Naive thymus-derived CD4-positive, alpha-beta T cell (primary cell): Measurements from ENCODE around the gene SLC27A3. TPM values are rescaled to one million over a fixed set of nuclear protein-coding genes. Genes with fewer than 3 reads are reported as not detected.
A peak's percentile ranks its signal among the peaks of the same experiment; 100 is the strongest.

Source experiments
- ATAC-seq: fragments of 150-1000 bp; cut with Tn5 transposase; 2 replicates; pipeline ENCODE4 v1.10.0; 2021; ENCODE audit warnings: mild to moderate bottlenecking, moderate library complexity
- CTCF ChIA-PET: fragments of 350-600 bp; sonication (Branson Sonifier 250); formaldehyde crosslinking; loops from one replicate; lab custom pipeline; 2021; ENCODE audit warnings: antibody characterized with exemption; lab: Charles Lee
- POLR2A ChIA-PET: fragments of 350-600 bp; sonication (Branson Sonifier 250); formaldehyde crosslinking; loops from one replicate; lab custom pipeline; 2021; ENCODE audit warnings: antibody characterized with exemption, inconsistent platforms; lab: Charles Lee
- DNase-seq, 9 donors: peaks; one replicate each; pipeline versions ENCODE4 v3.0.0 to v3.0.0-alpha.2; 2020 to 2022; ENCODE audit warnings: mixed read lengths in 1 of 9
- H3K27ac ChIP-seq: one replicate; pipeline ENCODE4 v1.7.0; 2013; ENCODE audit warnings: mild to moderate bottlenecking, low read depth, low read length, moderate library complexity
- H3K27me3 ChIP-seq, 2 donors: one replicate each; pipeline ENCODE4 v1.7.0; 2013; ENCODE audit warnings: low read length in 2 of 2, mild to moderate bottlenecking in 2 of 2, moderate library complexity in 2 of 2; ENCODE audit not compliant: control insufficient read depth in 2 of 2, insufficient read depth in 2 of 2
- H3K36me3 ChIP-seq, 3 experiments: 1 replicate in 2 of 3; 2 replicates in 1 of 3; pipeline ENCODE4 v1.7.0; 2013; ENCODE audit warnings: low read length in 3 of 3, mild to moderate bottlenecking in 3 of 3, moderate library complexity in 1 of 3; ENCODE audit not compliant: insufficient read depth in 3 of 3, control insufficient read depth in 2 of 3
- H3K4me1 ChIP-seq, 2 donors: one replicate each; pipeline ENCODE4 v1.7.0; 2013; ENCODE audit warnings: low read length in 2 of 2, mild to moderate bottlenecking in 2 of 2, moderate library complexity in 1 of 2; ENCODE audit not compliant: control insufficient read depth in 2 of 2, insufficient read depth in 2 of 2
- H3K4me3 ChIP-seq: 2 replicates; pipeline ENCODE4 v1.7.0; 2013; ENCODE audit warnings: mild to moderate bottlenecking, low read length
- H3K9me3 ChIP-seq, 3 experiments: 1 replicate in 2 of 3; 2 replicates in 1 of 3; pipeline ENCODE4 v1.7.0; 2013; ENCODE audit warnings: low read length in 3 of 3; ENCODE audit not compliant: control insufficient read depth in 2 of 3
- H3K27ac Mint-ChIP-seq, 9 donors: one replicate each; pipeline ENCODE4 v1.8.0; 2020 to 2022; ENCODE audit warnings: mixed read lengths in 9 of 9, mild to moderate bottlenecking in 8 of 9, moderate library complexity in 5 of 9, inconsistent platforms in 2 of 9
- H3K27me3 Mint-ChIP-seq, 5 donors: one replicate each; pipeline ENCODE4 v1.8.0; 2021 to 2022; ENCODE audit warnings: mixed read lengths in 5 of 5, mild to moderate bottlenecking in 1 of 5
- H3K36me3 Mint-ChIP-seq, 5 donors: one replicate each; pipeline ENCODE4 v1.8.0; 2020 to 2022; ENCODE audit warnings: mixed read lengths in 5 of 5, mild to moderate bottlenecking in 3 of 5, inconsistent platforms in 1 of 5
- H3K4me1 Mint-ChIP-seq, 7 donors: one replicate each; pipeline ENCODE4 v1.8.0; 2020 to 2022; ENCODE audit warnings: mixed read lengths in 7 of 7, mild to moderate bottlenecking in 3 of 7, inconsistent platforms in 1 of 7
- H3K4me3 Mint-ChIP-seq, 10 donors: one replicate each; pipeline ENCODE4 v1.8.0; 2020 to 2022; ENCODE audit warnings: mild to moderate bottlenecking in 10 of 10, mixed read lengths in 10 of 10, moderate library complexity in 6 of 10, inconsistent platforms in 2 of 10
- H3K9me3 Mint-ChIP-seq, 11 donors: one replicate each; pipeline ENCODE4 v1.8.0; 2020 to 2022; ENCODE audit warnings: mixed read lengths in 11 of 11, mild to moderate bottlenecking in 4 of 11, inconsistent platforms in 1 of 11, moderate library complexity in 1 of 11
- intact Hi-C, 2 donors: fragments of 100-400 bp; cut with micrococcal nuclease; formaldehyde crosslinking; loops; one replicate each; pipeline ENCODE4 v1.15.1; 2023
- polyA plus RNA-seq, 2 donors: library from polyadenylated mRNA; unstranded; fragments of 300-500 nt; fragmentation: Illumina TruSeq; gene quantifications; one replicate each; pipeline ENCODE4 v1.2.3, GENCODE V29; 2021
- total RNA-seq, 6 experiments: library from RNA in 5 of 6; stranded (reverse) in 5 of 6; gene quantifications; 1 replicate in 5 of 6; 2 replicates in 1 of 6; pipeline ENCODE4 v1.2.3 and lab custom pipeline; 2021 to 2026

The SLC27A3 gene
- total and polyA plus RNA-seq, 7 experiments from 2014 or later, result 3.4 to 34.2 (median 11.0) TPM

DNA sequence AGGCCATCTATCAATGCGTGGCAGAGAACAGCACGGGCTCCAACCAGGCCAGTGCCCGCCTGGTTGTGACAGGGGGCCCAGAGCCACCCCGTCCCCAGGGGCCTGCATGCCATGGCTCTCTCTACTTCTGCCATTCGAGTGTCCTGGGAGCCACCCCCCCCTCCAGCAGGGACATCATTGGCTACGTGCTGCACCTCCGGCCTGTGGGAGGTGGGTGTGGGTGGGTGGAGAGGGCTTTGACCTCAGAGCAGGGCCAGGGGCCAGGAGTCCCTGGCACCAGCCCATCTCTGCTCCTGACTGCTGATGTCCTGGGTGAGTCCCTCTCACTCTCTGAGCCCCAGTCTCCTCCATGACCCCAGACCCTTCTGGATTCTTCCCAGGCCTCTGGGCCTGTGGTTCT lies 25.3 kb downstream of the SLC27A3 start:
- Mint-ChIP-seq H3K36me3 (peaks cover 0 to 6% (median 3%) of the 10 kb centered on the region in 5 donors), H3K27me3 (no peaks in the 10 kb centered on the region), H3K4me3 (no peak overlapping the region), H3K27ac (peak overlapping the region in 5 of 9 donors; percentile 41 to 76 (median 59)), H3K4me1 (peaks cover 13 to 37% (median 22%) of the 10 kb centered on the region in 7 donors), H3K9me3 (peaks cover 0 to 4% (median 0%) of the 10 kb centered on the region in 11 donors)
- ChIA-PET CTCF (interaction anchor here (1.5 kb wide), 1 partner anchor 186 kb away, joined by 5 read pairs; the partner anchor contains the start of gene RAB13), POLR2A (interaction anchor here (0.9 to 4.9 kb wide), 3 partner anchors 17 to 190 kb away, joined by 3 to 29 read pairs (median 7); partner anchors contain the start of genes RAB13 and RPS27)
- peaks cover 0 to 9% (median 0%) of the 10 kb centered on the region in 3 experiments for H3K36me3 ChIP-seq
- intact Hi-C loops, result no loop called here
- no peaks in the 10 kb centered on the region for H3K9me3 ChIP-seq
- no peak for ATAC-seq
- H3K27me3 ChIP-seq, result no peaks in the 10 kb centered on the region
- H3K4me1 ChIP-seq, result peaks cover 3 to 23% of the 10 kb centered on the region in 2 donors
- no peak overlapping the region for H3K27ac ChIP-seq
- H3K4me3 ChIP-seq, result no peak overlapping the region
- no peak for DNase-seq

DNA sequence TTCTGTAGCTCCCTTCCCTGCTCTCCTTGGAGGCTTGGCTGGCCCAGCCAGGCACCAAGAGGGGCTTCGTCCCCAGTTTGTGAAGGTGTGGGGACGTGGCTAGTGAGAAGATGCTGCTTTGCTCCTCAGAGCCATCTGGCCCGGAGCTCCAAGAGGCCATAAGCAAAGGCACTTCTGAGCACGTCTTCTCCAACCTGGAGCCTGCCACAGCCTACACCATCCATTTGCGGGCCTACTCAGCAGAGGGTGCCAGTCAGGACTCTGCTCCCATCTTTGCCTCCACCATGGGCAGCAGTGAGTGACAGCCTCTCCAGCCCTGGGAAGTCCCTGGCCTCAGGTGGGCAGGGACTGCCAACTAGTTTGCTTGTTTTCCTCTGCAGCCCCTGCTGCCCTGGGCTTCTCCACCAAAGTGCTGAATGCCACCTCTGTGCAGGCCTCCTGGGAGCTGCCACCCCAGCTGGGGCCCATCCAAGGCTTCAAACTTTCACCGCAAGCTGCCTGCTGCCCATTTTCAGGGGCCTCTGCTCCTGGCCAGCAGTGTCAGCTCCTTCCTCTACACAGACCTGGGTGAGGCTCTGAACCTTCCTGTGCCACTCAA lies 25.9 kb downstream of the SLC27A3 start:
- ChIA-PET CTCF (interaction anchor here (1.1 to 1.5 kb wide), 3 partner anchors 8 to 190 kb away, joined by 3 to 5 read pairs (median 3); partner anchors contain the start of genes RAB13 and RPS27), POLR2A (interaction anchor here (0.9 to 4.9 kb wide), 3 partner anchors 17 to 189 kb away, joined by 3 to 29 read pairs (median 7); partner anchors contain the start of genes RAB13 and RPS27)
- no peak for DNase-seq
- Histone ChIP-seq H3K27me3 (no peaks in the 10 kb centered on the region), H3K27ac (no peak overlapping the region), H3K4me1 (peaks cover 9 to 29% of the 10 kb centered on the region in 2 donors), H3K4me3 (no peak overlapping the region), H3K9me3 (no peaks in the 10 kb centered on the region), H3K36me3 (peaks cover 0 to 9% (median 0%) of the 10 kb centered on the region in 3 experiments)
- H3K4me1 Mint-ChIP-seq, result peaks cover 19 to 42% (median 28%) of the 10 kb centered on the region in 7 donors
- H3K36me3 Mint-ChIP-seq, result peaks cover 0 to 6% (median 3%) of the 10 kb centered on the region in 5 donors
- intact Hi-C loops, result no loop called here
- H3K4me3 Mint-ChIP-seq, result no peak overlapping the region
- H3K27ac Mint-ChIP-seq, result peak overlapping the region in 5 of 9 donors; percentile 25 to 63 (median 41)
- H3K27me3 Mint-ChIP-seq, result no peaks in the 10 kb centered on the region
- no peak for ATAC-seq
- peaks cover 0 to 4% (median 0%) of the 10 kb centered on the region in 11 donors for H3K9me3 Mint-ChIP-seq

- intact Hi-C loops, result no loop called here
- no peak overlapping the region for H3K4me3 Mint-ChIP-seq
- H3K27me3 ChIP-seq, result no peaks in the 10 kb centered on the region
- POLR2A ChIA-PET, result interaction anchor here (0.8 to 3.2 kb wide), 4 partner anchors 18 to 188 kb away, joined by 3 to 25 read pairs (median 6); partner anchors contain the start of genes RAB13 and RPS27
- peaks cover 0 to 10% (median 0%) of the 10 kb centered on the region in 3 experiments for H3K36me3 ChIP-seq
- no peak overlapping the region for H3K27ac ChIP-seq
- peaks cover 23 to 45% (median 29%) of the 10 kb centered on the region in 7 donors for H3K4me1 Mint-ChIP-seq
- DNase-seq (no peak), ATAC-seq (no peak)
- CTCF ChIA-PET, result interaction anchor here (0.7 to 1.5 kb wide), 5 partner anchors 9 to 189 kb away, joined by 3 to 6 read pairs (median 3); partner anchors contain the start of genes RAB13 and RPS27
- H3K4me3 ChIP-seq, result no peak overlapping the region
- H3K9me3 Mint-ChIP-seq, result peaks cover 0 to 4% (median 0%) of the 10 kb centered on the region in 11 donors
- H3K27ac Mint-ChIP-seq, result peak overlapping the region in 6 of 9 donors; percentile 18 to 87 (median 44)
- no peaks in the 10 kb centered on the region for H3K27me3 Mint-ChIP-seq
- H3K9me3 ChIP-seq, result no peaks in the 10 kb centered on the region
- H3K4me1 ChIP-seq, result peaks cover 9 to 31% of the 10 kb centered on the region in 2 donors
- H3K36me3 Mint-ChIP-seq, result peaks cover 0 to 6% (median 3%) of the 10 kb centered on the region in 5 donors
Measured at GRCh38 chr1:153801786-153802697, 26.8 kb downstream of the SLC27A3 start.

DNA sequence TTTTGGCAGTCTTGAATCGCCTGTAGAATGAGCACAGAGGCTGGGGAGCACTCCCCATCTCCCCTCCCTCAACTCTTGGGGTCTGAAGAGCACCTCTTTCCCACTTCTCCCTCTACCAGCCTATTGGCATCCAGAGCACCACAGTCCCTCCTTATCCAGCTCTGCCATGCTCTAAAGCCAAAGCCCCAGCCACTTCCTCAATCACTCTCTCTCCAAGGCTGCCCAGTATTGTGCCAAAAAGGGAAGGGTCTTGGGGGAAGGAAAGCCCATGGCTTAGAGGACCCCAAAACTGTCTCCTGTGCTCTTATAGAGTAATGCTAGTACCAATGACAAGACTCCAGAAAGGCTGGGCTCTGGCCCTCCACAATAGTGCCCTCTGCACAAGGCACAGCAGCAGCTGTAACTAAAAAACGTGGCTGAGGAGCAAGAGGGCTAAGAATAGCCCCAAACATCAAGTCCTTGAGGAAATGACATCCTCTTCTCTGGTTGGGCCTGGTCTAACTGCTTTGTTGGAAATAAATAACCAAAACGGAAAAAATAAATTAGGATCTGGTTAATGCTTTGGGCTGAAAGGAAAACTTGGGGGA lies 28.4 kb downstream of the SLC27A3 start:
- Histone ChIP-seq H3K27ac (no peak overlapping the region), H3K9me3 (no peaks in the 10 kb centered on the region), H3K4me1 (peaks cover 9 to 30% of the 10 kb centered on the region in 2 donors), H3K27me3 (no peaks in the 10 kb centered on the region), H3K4me3 (no peak overlapping the region), H3K36me3 (peaks cover 0 to 23% (median 0%) of the 10 kb centered on the region in 3 experiments)
- Mint-ChIP-seq H3K27ac (peak overlapping the region in 7 of 9 donors; percentile 19 to 77 (median 70)), H3K4me3 (no peak overlapping the region), H3K4me1 (peaks cover 23 to 45% (median 34%) of the 10 kb centered on the region in 7 donors), H3K9me3 (peaks cover 0 to 4% (median 0%) of the 10 kb centered on the region in 11 donors), H3K36me3 (peaks cover 0 to 13% (median 3%) of the 10 kb centered on the region in 5 donors), H3K27me3 (no peaks in the 10 kb centered on the region)
- ATAC-seq, result no peak
- CTCF ChIA-PET, result interaction anchor here (1.4 kb wide), 1 partner anchor 142 kb away, joined by 6 read pairs; no protein-coding TSS in a partner anchor
- no peak for DNase-seq
- POLR2A ChIA-PET, result interaction anchor here (1.4 to 3.2 kb wide), 2 partner anchors 116 to 186 kb away, joined by 3 to 25 read pairs; partner anchors contain the start of gene RPS27
- intact Hi-C loops, result no loop called here

DNA sequence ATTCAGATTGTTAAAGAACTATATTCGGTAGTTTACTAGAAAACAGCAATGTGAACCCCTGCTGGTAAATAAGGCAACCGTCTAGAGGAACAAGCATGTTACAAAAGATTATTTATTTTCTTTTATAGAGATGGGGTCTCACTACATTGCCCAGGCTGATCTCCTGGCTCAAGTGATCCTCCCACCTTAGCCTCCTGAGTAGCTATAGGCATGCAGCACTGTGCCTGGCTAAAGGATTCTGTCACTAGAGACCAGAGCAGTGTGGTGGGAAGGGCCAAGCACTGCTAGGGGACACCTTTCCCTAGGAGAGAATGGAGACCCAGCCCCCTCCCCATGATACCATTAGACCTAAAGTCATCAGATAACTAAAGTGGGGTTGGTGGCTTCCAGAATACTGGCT lies 28.9 kb downstream of the SLC27A3 start:
- Mint-ChIP-seq H3K9me3 (peaks cover 0 to 4% (median 0%) of the 10 kb centered on the region in 11 donors), H3K27ac (peak overlapping the region in 8 of 9 donors; percentile 28 to 84 (median 70)), H3K36me3 (peaks cover 0 to 13% (median 9%) of the 10 kb centered on the region in 5 donors), H3K4me1 (peaks cover 23 to 43% (median 32%) of the 10 kb centered on the region in 7 donors), H3K27me3 (no peaks in the 10 kb centered on the region), H3K4me3 (no peak overlapping the region)
- H3K4me3 ChIP-seq, result no peak overlapping the region
- peaks cover 0 to 28% (median 4%) of the 10 kb centered on the region in 3 experiments for H3K36me3 ChIP-seq
- H3K4me1 ChIP-seq, result peaks cover 9 to 30% of the 10 kb centered on the region in 2 donors
- CTCF ChIA-PET, result no interaction called here
- POLR2A ChIA-PET, result interaction anchor here (1.0 to 3.2 kb wide), 2 partner anchors 23 to 186 kb away, joined by 3 to 25 read pairs; partner anchors contain the start of gene RPS27
- intact Hi-C loops, result no loop called here
- ATAC-seq (no peak), DNase-seq (no peak)
- peak overlapping the region; percentile 9 for H3K27ac ChIP-seq
- H3K9me3 ChIP-seq, result no peaks in the 10 kb centered on the region
- H3K27me3 ChIP-seq, result no peaks in the 10 kb centered on the region
